Large intestine (tissue), 3 donors: Measurements from ENCODE around the gene PNLDC1. TPM values are rescaled to one million over a fixed set of nuclear protein-coding genes. Genes with fewer than 3 reads are reported as not detected.
"Not testable (repeated sequence)": the region's sequence is repeated elsewhere in the genome, so short reads cannot be mapped to it uniquely, and the experiment has no call there.

Source experiments
- DNase-seq, 2 donors: peaks; one replicate each; pipeline versions ENCODE4 v3.0.0 to v3.0.0-alpha.2; 2013
- H3K27ac ChIP-seq: one replicate; pipeline ENCODE4 v1.5.1; 2013; ENCODE audit warnings: low read length
- H3K27me3 ChIP-seq: 2 replicates; pipeline ENCODE4 v1.6.1; 2013; ENCODE audit warnings: low read length; ENCODE audit not compliant: control insufficient read depth, insufficient read depth
- H3K36me3 ChIP-seq: 2 replicates; pipeline ENCODE4 v1.6.1; 2013; ENCODE audit warnings: low read length; ENCODE audit not compliant: control insufficient read depth, insufficient read depth
- H3K4me1 ChIP-seq: one replicate; pipeline ENCODE4 v1.6.1; 2013; ENCODE audit warnings: low read length; ENCODE audit not compliant: control insufficient read depth, insufficient read depth
- H3K4me3 ChIP-seq: one replicate; pipeline ENCODE4 v1.5.1; 2013; ENCODE audit warnings: low read length
- H3K9me3 ChIP-seq: one replicate; pipeline ENCODE4 v1.6.1; 2013; ENCODE audit warnings: mild to moderate bottlenecking, low read depth, low read length, moderate library complexity; ENCODE audit not compliant: control insufficient read depth
- WGBS: methylation state at CpG from one replicate; pipeline ENCODE4 v1.1.5; 2013; ENCODE audit warnings: low lambda C conversion rate; ENCODE audit not compliant: insufficient coverage; 5-methylcytosine and 5-hydroxymethylcytosine counted together
- polyA plus RNA-seq: library from polyadenylated mRNA; unstranded; fragments of 120-200 nt; gene quantifications from one replicate; pipeline ENCODE4 v1.2.1, GENCODE V29; 2013

PNLDC1 gene
- polyA plus RNA-seq, 1 donor, result 0.16 TPM

- no peak overlapping the region for H3K4me3 ChIP-seq
- H3K27ac ChIP-seq, result no peak overlapping the region
- no peaks in the 10 kb centered on the region for H3K27me3 ChIP-seq
- H3K4me1 ChIP-seq, result no peaks in the 10 kb centered on the region
- H3K9me3 ChIP-seq, result no peaks in the 10 kb centered on the region
- no peaks in the 10 kb centered on the region for H3K36me3 ChIP-seq
- no peak for DNase-seq
Measured at GRCh38 chr6:159853754-159854153, 53.7 kb downstream of the PNLDC1 start.

- Histone ChIP-seq H3K27me3 (no peaks in the 10 kb centered on the region), H3K9me3 (no peaks in the 10 kb centered on the region), H3K27ac (no peak overlapping the region), H3K36me3 (no peaks in the 10 kb centered on the region), H3K4me1 (no peaks in the 10 kb centered on the region), H3K4me3 (no peak overlapping the region)
- no peak for DNase-seq
- WGBS, result no CpG with 5 or more reads among the region's 3 CpGs
Measured at GRCh38 chr6:159854959-159855358, 54.9 kb downstream of the PNLDC1 start.

GRCh38 chr6:159858259-159858658 lies 58.2 kb downstream of the PNLDC1 start:
- no peaks in the 10 kb centered on the region for H3K36me3 ChIP-seq
- no peak overlapping the region for H3K4me3 ChIP-seq
- no CpG with 5 or more reads among the region's 1 CpG for WGBS
- H3K27ac ChIP-seq, result no peak overlapping the region
- no peaks in the 10 kb centered on the region for H3K9me3 ChIP-seq
- no peaks in the 10 kb centered on the region for H3K27me3 ChIP-seq
- no peak for DNase-seq
- H3K4me1 ChIP-seq, result no peaks in the 10 kb centered on the region

GRCh38 chr6:159860482-159860881 lies 60.4 kb downstream of the PNLDC1 start:
- Histone ChIP-seq H3K9me3 (no peaks in the 10 kb centered on the region), H3K36me3 (no peaks in the 10 kb centered on the region), H3K4me3 (no peak overlapping the region), H3K27ac (no peak overlapping the region), H3K27me3 (no peaks in the 10 kb centered on the region), H3K4me1 (no peaks in the 10 kb centered on the region)
- 100% methylated on average over 1 of the region's 1 CpG for whole genome bisulfite sequencing
- no peak for DNase-seq

GRCh38 chr6:159862103-159862502 lies 62.0 kb downstream of the PNLDC1 start:
- Histone ChIP-seq H3K27ac (no peak overlapping the region), H3K36me3 (no peaks in the 10 kb centered on the region), H3K27me3 (no peaks in the 10 kb centered on the region), H3K4me1 (no peaks in the 10 kb centered on the region), H3K4me3 (no peak overlapping the region), H3K9me3 (peaks cover 2% of the 10 kb centered on the region)
- 58% methylated on average over 5 of the region's 5 CpGs for WGBS
- no peak for DNase-seq

- H3K27me3 ChIP-seq, H3K4me3 ChIP-seq, H3K36me3 ChIP-seq, H3K4me1 ChIP-seq, H3K9me3 ChIP-seq, H3K27ac ChIP-seq: not testable (repeated sequence)
- peak; percentile 29 to 43 for DNase-seq
- 40% methylated on average over 3 of the region's 5 CpGs for WGBS
Measured at GRCh38 chr6:159863341-159863740, 63.3 kb downstream of the PNLDC1 start.

GRCh38 chr6:159865226-159865920 lies 65.3 kb downstream of the PNLDC1 start:
- Histone ChIP-seq H3K9me3 (peaks cover 2% of the 10 kb centered on the region), H3K4me1 (no peaks in the 10 kb centered on the region), H3K4me3 (no peak overlapping the region), H3K27ac (no peak overlapping the region), H3K27me3 (no peaks in the 10 kb centered on the region), H3K36me3 (no peaks in the 10 kb centered on the region)
- no peak for DNase-seq
- no CpG with 5 or more reads among the region's 12 CpGs for WGBS

- WGBS, result 100% methylated on average over 1 of the region's 28 CpGs
- H3K27me3 ChIP-seq, result no peaks in the 10 kb centered on the region
- H3K4me3 ChIP-seq, result no peak overlapping the region
- no peaks in the 10 kb centered on the region for H3K36me3 ChIP-seq
- H3K9me3 ChIP-seq, result peaks cover 2% of the 10 kb centered on the region
- no peak for DNase-seq
- H3K4me1 ChIP-seq, result no peaks in the 10 kb centered on the region
- no peak overlapping the region for H3K27ac ChIP-seq
Measured at GRCh38 chr6:159866286-159867247, 66.5 kb downstream of the PNLDC1 start.

Other genes with a start within 250 kb of the PNLDC1 start
- 126 TPM for gene SOD2, start 107.0 kb upstream of the PNLDC1 start, polyA plus RNA-seq
- 99.7 TPM for gene WTAP, start 72.8 kb upstream of the PNLDC1 start, polyA plus RNA-seq
- gene ACAT2, start 38.2 kb upstream of the PNLDC1 start, polyA plus RNA-seq, result 22.8 TPM
- 199 TPM for gene TCP1, start 10.7 kb upstream of the PNLDC1 start, polyA plus RNA-seq
- gene MRPL18, start 9.8 kb upstream of the PNLDC1 start, polyA plus RNA-seq, result 64.4 TPM
- gene MAS1, start 90.7 kb downstream of the PNLDC1 start, polyA plus RNA-seq, result 0.01 TPM
- 81.5 TPM for gene IGF2R, start 168.8 kb downstream of the PNLDC1 start, polyA plus RNA-seq